OCI-LY3 (cell line): ENCODE measurements around the gene UBAC1.

ENCODE experiments used
- EZH2phosphoT487 ChIP-seq: fragments of 200-600 bp; shearing (Covaris generic); IDR thresholded peaks from 2 replicates; pipeline ENCODE4 v1.6.1; 2018; ENCODE audit warnings: antibody characterized with exemption, mixed run types, low read depth
- TF ChIP-seq, protein P1 (sequence below): fragments of 200-600, 300-600 bp; sonication (generic); IDR thresholded peaks from 2 replicates; pipeline ENCODE4 v1.5.1; 2014; ENCODE audit warnings: antibody characterized with exemption, low read length, low read depth

DNA sequence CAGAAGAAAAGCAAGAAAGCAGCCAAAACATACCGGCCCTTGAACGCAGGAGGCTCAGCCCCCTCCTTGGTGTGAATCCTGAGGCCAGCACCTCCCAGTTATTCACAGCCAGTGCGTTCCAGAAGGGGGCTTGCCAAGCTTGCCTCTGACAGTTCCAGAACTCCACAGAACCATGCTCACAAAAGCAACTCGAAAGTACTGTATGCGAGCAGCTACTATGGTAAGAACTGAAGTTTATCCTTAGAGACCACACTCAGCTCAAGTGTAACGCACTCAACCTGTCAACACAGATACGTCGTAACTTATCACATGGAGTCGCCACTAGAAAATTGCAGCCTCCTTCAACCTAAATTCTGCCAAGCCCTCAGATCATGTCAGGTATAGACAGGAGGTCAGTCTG is 1.4 kb downstream of the UBAC1 start:
- TF ChIP-seq, protein P1, sequence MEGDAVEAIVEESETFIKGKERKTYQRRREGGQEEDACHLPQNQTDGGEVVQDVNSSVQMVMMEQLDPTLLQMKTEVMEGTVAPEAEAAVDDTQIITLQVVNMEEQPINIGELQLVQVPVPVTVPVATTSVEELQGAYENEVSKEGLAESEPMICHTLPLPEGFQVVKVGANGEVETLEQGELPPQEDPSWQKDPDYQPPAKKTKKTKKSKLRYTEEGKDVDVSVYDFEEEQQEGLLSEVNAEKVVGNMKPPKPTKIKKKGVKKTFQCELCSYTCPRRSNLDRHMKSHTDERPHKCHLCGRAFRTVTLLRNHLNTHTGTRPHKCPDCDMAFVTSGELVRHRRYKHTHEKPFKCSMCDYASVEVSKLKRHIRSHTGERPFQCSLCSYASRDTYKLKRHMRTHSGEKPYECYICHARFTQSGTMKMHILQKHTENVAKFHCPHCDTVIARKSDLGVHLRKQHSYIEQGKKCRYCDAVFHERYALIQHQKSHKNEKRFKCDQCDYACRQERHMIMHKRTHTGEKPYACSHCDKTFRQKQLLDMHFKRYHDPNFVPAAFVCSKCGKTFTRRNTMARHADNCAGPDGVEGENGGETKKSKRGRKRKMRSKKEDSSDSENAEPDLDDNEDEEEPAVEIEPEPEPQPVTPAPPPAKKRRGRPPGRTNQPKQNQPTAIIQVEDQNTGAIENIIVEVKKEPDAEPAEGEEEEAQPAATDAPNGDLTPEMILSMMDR, result no peak
- no peak for TF ChIP-seq EZH2phosphoT487
